Stimulated activated naive CD8-positive, alpha-beta T cell treated with anti-CD3 and anti-CD28 coated beads, Interleukin-15, Interleukin-2, amounts not matched to agents 100 U/mL and 50 U/mL, for 24 hours (primary cell): ENCODE data around the gene PLEKHG5.

Experiments used
- ATAC-seq: fragments of 150-1000 bp; cut with Tn5 transposase; one replicate; pipeline ENCODE4 v1.10.0; 2021
- DNase-seq: peaks from one replicate; pipeline ENCODE4 v3.0.0; 2021

PLEKHG5 gene

GRCh38 chr1:6475381-6476133, 15.9 kb downstream of the PLEKHG5 start:
- DNase-seq (peak; percentile 81), ATAC-seq (peak; percentile 85)

DNA sequence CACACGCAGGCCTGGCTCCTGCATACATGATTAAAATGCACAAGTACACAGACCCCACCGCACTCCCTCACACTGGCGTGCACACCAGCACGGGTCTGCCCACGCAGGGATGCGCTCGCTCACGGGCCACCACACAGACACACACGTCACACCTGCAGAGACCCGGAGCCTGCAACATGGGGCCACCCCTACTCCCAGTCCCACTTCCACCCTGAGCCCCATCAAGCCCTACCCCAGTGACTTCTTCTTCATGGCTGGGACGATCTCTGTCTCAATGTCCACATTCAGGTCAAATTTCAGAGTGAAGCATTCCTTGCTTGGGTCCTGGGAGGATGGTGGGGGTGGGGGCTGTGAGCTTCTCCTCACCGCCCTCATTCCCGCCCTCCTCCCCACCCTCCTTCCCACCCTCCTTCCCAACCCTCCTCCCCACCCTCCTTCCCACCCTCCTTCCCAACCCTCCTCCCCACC, 16.6 kb downstream of the PLEKHG5 start:
- DNase-seq (no peak), ATAC-seq (no peak)

- DNase-seq (no peak), ATAC-seq (no peak)
Observed at GRCh38 chr1:6473974-6474814, 17.3 kb downstream of the PLEKHG5 start.

- no peak for ATAC-seq
Observed at GRCh38 chr1:6473156-6473555, 18.3 kb downstream of the PLEKHG5 start.

GRCh38 chr1:6472391-6472790, 19.1 kb downstream of the PLEKHG5 start:
- DNase-seq: peak; percentile 56
- no peak for ATAC-seq

More at GRCh38 chr1:6473156-6473555, 18.3 kb downstream of the PLEKHG5 start:
- DNase-seq: no peak

GRCh38 chr1:6471970-6472368, 19.5 kb downstream of the PLEKHG5 start:
- ATAC-seq (no peak), DNase-seq (no peak)

- DNase-seq: no peak
- ATAC-seq: no peak
Observed at GRCh38 chr1:6471086-6471969, 20.1 kb downstream of the PLEKHG5 start.

DNA sequence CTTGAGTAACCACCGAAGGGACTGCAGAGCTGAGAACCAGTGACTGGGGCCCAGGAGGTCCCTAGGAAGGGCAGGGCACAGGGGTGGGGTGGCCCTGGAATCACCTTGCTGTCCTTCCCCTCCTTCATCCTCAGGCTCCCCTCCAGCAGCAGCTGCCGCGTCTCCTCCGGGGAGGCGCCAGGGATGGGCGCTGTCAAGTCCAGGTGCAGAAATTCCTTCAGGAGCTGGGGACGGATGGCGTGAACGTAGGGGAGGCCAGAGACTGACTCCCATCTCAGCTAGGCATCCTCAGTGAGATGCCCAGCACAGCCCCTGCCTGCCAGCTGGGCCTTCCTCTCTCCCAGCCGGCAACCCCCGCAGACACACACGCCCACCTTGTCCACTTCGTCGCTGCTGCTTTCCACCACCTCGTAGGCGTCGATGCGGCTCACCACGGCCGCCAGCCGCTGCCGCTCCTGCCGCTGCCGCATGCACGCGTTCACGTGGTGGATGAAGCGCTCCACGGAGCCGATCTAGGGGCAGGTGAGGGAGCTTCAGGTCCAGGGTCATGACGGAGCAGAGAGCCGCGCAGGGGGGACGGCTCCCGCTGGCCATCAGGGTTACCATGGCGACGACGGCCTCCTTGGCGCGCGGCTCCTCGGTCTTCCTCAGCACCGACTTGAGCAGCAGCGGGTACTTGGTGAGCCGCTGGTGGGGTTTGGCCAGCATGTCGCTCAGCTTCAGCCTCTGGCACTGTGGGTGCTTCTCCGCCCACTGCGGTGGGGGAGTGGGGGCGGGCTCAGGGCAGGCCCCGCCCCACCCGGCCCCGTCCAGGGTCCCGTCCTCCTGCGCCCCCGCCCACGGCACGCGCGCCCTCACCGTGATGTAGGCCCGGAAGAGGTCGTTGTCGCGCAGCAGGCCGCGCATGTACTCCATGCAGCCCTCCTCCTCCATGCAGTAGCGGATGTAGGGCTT, 21.1 kb downstream of the PLEKHG5 start:
- DNase-seq (no peak), ATAC-seq (no peak)

- DNase-seq: no peak
- no peak for ATAC-seq
Observed at GRCh38 chr1:6468729-6469461, 22.6 kb downstream of the PLEKHG5 start.

GRCh38 chr1:6467744-6468688, 23.5 kb downstream of the PLEKHG5 start:
- no peak for ATAC-seq

DNA sequence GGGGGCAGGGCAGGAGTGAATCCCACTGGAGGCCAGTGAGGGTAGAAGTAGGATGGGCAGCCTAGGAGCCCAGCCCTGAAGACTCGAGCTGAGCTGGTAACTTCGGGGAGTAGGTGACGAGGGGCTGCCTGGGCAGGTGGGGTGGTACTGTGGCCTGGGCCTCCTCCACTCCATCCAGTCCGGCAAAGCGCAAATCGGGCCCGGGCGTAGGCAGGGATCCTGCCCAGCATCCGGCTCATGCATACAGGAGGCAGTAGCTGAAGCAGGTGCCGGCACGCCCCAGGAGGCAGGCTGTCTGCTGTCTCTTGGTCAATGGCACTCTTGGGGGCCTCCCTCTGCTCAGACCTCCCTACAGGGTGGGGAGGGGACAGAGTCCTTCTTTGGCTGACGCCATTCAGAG, 24.2 kb downstream of the PLEKHG5 start:
- no peak for DNase-seq
- ATAC-seq: no peak

More at GRCh38 chr1:6467744-6468688, 23.5 kb downstream of the PLEKHG5 start:
- no peak for DNase-seq

- DNase-seq (no peak), ATAC-seq (no peak)
Observed at GRCh38 chr1:6466751-6467150, 24.7 kb downstream of the PLEKHG5 start.

DNA sequence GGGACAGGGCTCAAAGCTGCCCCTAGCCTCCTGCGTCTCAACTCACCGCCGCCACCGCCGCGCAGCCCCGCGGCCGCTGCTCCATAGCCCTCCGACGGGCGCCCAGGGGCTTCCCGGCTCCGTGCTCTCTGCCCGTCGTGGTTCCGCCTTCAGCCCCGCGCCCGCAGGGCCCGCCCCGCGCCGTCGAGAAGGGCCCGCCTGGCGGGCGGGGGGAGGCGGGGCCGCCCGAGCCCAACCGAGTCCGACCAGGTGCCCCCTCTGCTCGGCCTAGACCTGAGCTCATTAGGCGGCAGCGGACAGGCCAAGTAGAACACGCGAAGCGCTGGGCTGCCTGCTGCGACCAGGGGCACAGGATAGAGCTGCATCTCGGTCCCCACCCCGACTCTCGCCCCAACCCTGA, 25.4 kb downstream of the PLEKHG5 start, which contains the start of gene TNFRSF25:
TNFRSF25 (minus strand) TSS at position 151 of the 400 bp plus-strand sequence; CDS start at position 85, 66 bp downstream.
- ATAC-seq: peak; percentile 73
- peak; percentile 74 for DNase-seq

DNA sequence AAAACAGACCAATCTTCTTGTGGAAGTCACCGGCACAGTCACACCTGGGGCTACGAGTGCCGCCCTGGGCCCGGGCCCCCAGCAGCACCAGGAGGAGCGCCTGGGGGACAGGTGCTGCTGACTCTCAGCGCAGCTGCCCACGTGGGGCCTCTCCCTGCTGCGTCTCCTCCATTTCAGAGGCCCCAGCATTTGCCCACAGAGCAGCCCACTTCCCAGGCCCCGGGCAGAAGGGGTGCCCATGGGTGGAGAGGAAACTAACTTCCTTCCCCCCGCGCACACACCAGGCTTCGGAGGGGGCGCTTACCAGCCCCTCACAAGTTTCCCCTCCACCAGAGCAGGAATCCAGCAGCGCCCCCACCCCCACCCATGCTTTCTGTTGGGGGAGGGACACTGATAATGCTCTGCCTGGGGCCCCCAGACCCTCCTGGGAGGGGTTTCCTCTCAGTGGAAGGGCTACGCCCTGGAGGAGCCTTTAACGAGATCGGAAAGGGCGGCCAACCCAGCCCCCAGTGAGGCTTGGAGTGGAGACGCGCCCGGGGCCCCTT, 25.9 kb downstream of the PLEKHG5 start:
- ATAC-seq (peak; percentile 32), DNase-seq (peak; percentile 55)

DNA sequence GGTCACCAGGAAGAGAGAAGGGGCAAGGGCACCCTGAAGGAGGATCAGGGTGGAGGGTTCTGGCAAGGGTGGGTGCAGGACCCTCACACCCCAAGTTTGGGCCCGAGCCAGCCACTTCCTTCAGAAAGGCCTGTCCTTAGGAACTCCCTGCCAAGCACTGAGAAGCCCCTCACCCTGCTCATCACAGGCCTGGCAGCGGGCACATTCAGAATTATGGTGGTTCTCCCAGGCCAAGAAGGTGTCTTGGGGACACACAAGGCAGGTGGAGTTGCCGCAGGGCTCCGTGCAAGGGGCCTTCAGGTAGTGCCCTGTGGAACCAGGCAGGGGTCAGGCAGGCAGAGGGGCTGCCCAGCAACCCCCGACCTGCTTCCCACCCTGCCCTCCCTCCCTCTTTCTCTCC, 26.6 kb downstream of the PLEKHG5 start:
- ATAC-seq: no peak
- DNase-seq: no peak

DNA sequence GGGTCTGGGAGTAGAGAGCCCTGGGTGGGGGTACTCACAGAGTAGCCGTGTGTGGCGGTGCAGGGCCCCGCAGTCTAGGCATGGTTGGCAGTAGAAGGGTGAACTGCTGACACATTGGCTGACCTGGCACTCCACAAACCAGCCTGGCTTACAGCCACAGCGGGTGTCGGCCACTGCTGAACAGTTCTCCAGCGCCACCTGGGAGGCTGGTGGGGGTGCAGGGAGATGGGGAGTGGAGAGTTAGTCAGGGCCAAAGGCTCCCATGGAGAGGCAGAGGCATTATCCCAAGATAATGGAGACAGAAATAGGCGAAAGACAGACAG, 27.0 kb downstream of the PLEKHG5 start:
- ATAC-seq (peak; percentile 12), DNase-seq (peak; percentile 62)

DNA sequence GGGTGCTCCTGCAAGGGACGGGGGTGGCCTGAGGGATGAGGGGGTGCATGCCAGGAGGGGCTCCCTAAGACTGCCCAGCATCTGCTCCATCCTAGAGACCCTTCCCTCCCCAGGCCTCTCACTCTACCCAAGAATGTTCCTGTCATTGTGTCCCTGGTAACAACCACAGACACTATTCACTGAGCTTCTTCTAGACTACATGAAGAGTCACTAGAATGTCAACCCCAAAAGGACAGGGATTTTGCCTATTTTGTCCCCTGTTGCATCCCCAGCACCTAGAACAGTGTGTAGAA, 28.4 kb downstream of the PLEKHG5 start:
- no peak for DNase-seq
- ATAC-seq: no peak

GRCh38 chr1:6462412-6463119, 28.9 kb downstream of the PLEKHG5 start:
- ATAC-seq (no peak), DNase-seq (no peak)
